Spleen (tissue), 11 donors: ENCODE measurements around the gene ITIH1. TPM values are rescaled to one million over a fixed set of nuclear protein-coding genes. Genes with fewer than 3 reads are reported as not detected.
A peak's percentile ranks its signal among the peaks of the same experiment; 100 is the strongest.

ENCODE experiments used
- DNase-seq: peaks from one replicate; pipeline ENCODE4 v3.0.0-alpha.2; 2020
- H3K27ac ChIP-seq, 8 donors: fragments of 200-600 bp; sonication (generic) in 7 of 8; 1 replicate in 4 of 8; 2 replicates in 4 of 8; pipeline versions ENCODE4 v1.5.0 to v1.8.0; 2016 to 2021; ENCODE audit warnings: inconsistent platforms in 4 of 8, mild to moderate bottlenecking in 4 of 8, moderate library complexity in 1 of 8
- H3K27me3 ChIP-seq, 7 donors: fragments of 200-600 bp; sonication (generic) in 6 of 7; replicated peaks in 1 of 7; 1 replicate in 4 of 7; 2 replicates in 3 of 7; pipeline versions ENCODE4 v1.5.0 to v1.8.0; 2016 to 2021; ENCODE audit warnings: inconsistent platforms in 3 of 7, mild to moderate bottlenecking in 1 of 7
- H3K36me3 ChIP-seq, 6 donors: fragments of 200-600 bp; sonication (generic) in 5 of 6; 1 replicate in 4 of 6; 2 replicates in 2 of 6; pipeline versions ENCODE4 v1.5.0 to v1.8.0; 2016 to 2021; ENCODE audit warnings: inconsistent platforms in 2 of 6
- H3K4me1 ChIP-seq, 6 donors: fragments of 200-600 bp; sonication (generic) in 5 of 6; 1 replicate in 3 of 6; 2 replicates in 3 of 6; pipeline versions ENCODE4 v1.5.0 to v1.8.0; 2016 to 2021; ENCODE audit warnings: inconsistent platforms in 3 of 6
- H3K4me3 ChIP-seq, 8 donors: fragments of 200-600 bp; sonication (generic) in 7 of 8; 1 replicate in 4 of 8; 2 replicates in 4 of 8; pipeline versions ENCODE4 v1.5.0 to v1.8.0; 2016 to 2021; ENCODE audit warnings: inconsistent platforms in 4 of 8, mild to moderate bottlenecking in 4 of 8, moderate library complexity in 2 of 8
- H3K9me3 ChIP-seq, 8 donors: fragments of 200-600 bp; sonication (generic) in 7 of 8; 1 replicate in 4 of 8; 2 replicates in 4 of 8; pipeline versions ENCODE4 v1.5.0 to v1.8.0; 2016 to 2021; ENCODE audit warnings: inconsistent platforms in 4 of 8
- CTCF ChIP-seq, 11 experiments: fragments of 200-600 bp in 7 of 11; fragments of 450-650 bp in 4 of 11; sonication (generic) in 4 of 11; IDR thresholded peaks in 8 of 11; conservative IDR thresholded peaks in 3 of 11; 1 replicate in 7 of 11; 2 replicates in 4 of 11; pipeline versions ENCODE4 v1.4.0 to v1.8.0; 2016 to 2021; ENCODE audit warnings: antibody characterized with exemption in 11 of 11, inconsistent platforms in 4 of 11, mild to moderate bottlenecking in 1 of 11
- POLR2A ChIP-seq, 3 donors: fragments of 450-650 bp; IDR thresholded peaks; one replicate each; pipeline ENCODE4 v1.5.1; 2017; ENCODE audit warnings: antibody characterized with exemption in 3 of 3, mild to moderate bottlenecking in 1 of 3
- POLR2AphosphoS5 ChIP-seq, 3 donors: sonication (generic); formaldehyde crosslinking; IDR thresholded peaks; one replicate each; pipeline ENCODE4 v1.5.1; 2017; ENCODE audit warnings: antibody characterized with exemption in 3 of 3
- WGBS, 5 donors: extraction: QIAGEN DNeasy Blood & Tissue Kit in 3 of 5; methylation state at CpG; one replicate each; pipeline versions ENCODE4 v1.1.5 to v1.1.7; 2013 to 2018; 5-methylcytosine and 5-hydroxymethylcytosine counted together
- intact Hi-C: fragments of 100-400 bp; cut with DNase I; formaldehyde crosslinking; loops from one replicate; pipeline ENCODE4 v1.15.0; 2023; ENCODE audit warnings: low total_unique reads
- polyA plus RNA-seq, 3 donors: library from polyadenylated mRNA; stranded (reverse); fragments of 200-250 nt; gene quantifications; one replicate each; pipeline ENCODE4 v1.2.1, GENCODE V29; 2013
- total RNA-seq, 7 donors: library from RNA; depleted of rRNA in 3 of 7; stranded (reverse); fragments of >200 nt in 3 of 7; fragmentation: NEBNext Ultra II Directional in 4 of 7; extraction: Animal tissue kit (Norgen Biotek cat#: 25700) in 4 of 7; gene quantifications; one replicate each; pipeline versions ENCODE4 v1.1.0 to v1.2.1, GENCODE V29; 2016 to 2021
- donor health status: healthy with polysubstance abuse.
- donor health status: DM: no; HTN: no; CAD: no; lungs with moderate emphysema.
- donor health status: DM: no; HTN: no; CAD: no.
- donor health status: Bipolar disorder and iron deficiency.
- donor health status: healthy.
- donor health status: DM: no; HTN: no; CAD: no.
- donor health status: DM: yes; HTN: yes; CAD: no.

Gene ITIH1
- total and polyA plus RNA-seq, 10 donors: 0.65 to 11.4 (median 2.6) TPM

- TF ChIP-seq POLR2A (IDR thresholded peaks at IDR 0.05) (no peak), CTCF (IDR thresholded peaks at IDR 0.05 in 8 of 11, conservative IDR thresholded peaks at IDR 0.05 in 3 of 11) (no peak), POLR2AphosphoS5 (IDR thresholded peaks at IDR 0.05) (no peak)
- H3K27ac ChIP-seq: no peak overlapping the region
- H3K4me3 ChIP-seq: no peak overlapping the region
- peaks cover 0 to 76% (median 16%) of the 10 kb centered on the region in 6 donors for H3K36me3 ChIP-seq
- intact Hi-C loops: no loop called here
- H3K27me3 ChIP-seq: no peaks in the 10 kb centered on the region
- peaks cover 0 to 6% (median 0%) of the 10 kb centered on the region in 6 donors for H3K4me1 ChIP-seq
- DNase-seq: peak; percentile 64
- H3K9me3 ChIP-seq: no peaks in the 10 kb centered on the region
- 91 to 99% (median 96%) methylated on average over 7 to 14 of the region's 14 CpGs for WGBS, 5 donors
Observed at GRCh38 chr3:52833202-52833601, 55.8 kb downstream of the ITIH1 start.

DNA sequence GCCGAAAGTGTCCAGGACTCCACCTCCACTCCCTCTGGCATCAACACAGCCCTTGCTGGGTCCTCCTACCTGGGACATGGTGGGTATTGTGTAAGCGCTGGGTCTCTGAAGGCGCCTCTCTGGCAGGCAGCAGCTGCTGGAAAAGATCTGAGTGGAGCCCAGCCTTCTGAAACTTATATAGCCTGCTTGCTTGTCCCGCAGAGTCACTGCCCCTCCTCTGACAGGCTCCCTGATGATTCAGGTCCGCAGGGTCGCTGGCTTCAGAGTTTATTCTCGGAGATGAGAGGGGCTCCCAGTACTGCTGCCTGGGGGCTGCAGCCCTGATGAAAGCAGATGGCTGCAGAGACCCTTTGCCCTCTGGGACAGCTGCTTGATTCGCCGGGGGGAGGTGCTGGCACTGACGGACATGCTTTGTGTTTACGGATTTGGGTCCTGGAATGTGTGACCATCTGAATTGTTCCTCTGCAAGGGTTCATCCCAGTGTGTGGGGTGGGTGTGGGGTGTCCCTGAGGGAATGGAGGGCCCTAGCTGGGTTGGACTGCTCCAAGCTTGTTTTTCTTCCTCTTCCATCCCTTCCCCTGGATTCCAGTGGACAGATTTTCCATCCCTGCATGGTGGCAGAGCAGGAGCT is 57.6 kb downstream of the ITIH1 start, which contains the start of gene MUSTN1:
Gene MUSTN1, minus strand, starts transcription at position 149 of the 631 bp plus-strand sequence. Its CDS starts 71 bp downstream, at position 78.
- DNase-seq: no peak
- Histone ChIP-seq H3K27ac (no peak within 1 kb of the TSS), H3K4me1 (peaks cover 0 to 24% (median 9%) of the 10 kb centered on the region in 6 donors), H3K4me3 (no peak within 1 kb of the TSS), H3K36me3 (peaks cover 0 to 80% (median 21%) of the 10 kb centered on the region in 6 donors), H3K27me3 (no peaks in the 10 kb centered on the region), H3K9me3 (no peaks in the 10 kb centered on the region)
- 69 to 83% (median 75%) methylated on average over 8 to 11 of the region's 11 CpGs for WGBS, 5 donors
- TF ChIP-seq CTCF (IDR thresholded peaks at IDR 0.05 in 8 of 11, conservative IDR thresholded peaks at IDR 0.05 in 3 of 11) (no peak), POLR2A (IDR thresholded peaks at IDR 0.05) (no peak), POLR2AphosphoS5 (IDR thresholded peaks at IDR 0.05) (no peak)
- intact Hi-C loops: no loop called here

DNA sequence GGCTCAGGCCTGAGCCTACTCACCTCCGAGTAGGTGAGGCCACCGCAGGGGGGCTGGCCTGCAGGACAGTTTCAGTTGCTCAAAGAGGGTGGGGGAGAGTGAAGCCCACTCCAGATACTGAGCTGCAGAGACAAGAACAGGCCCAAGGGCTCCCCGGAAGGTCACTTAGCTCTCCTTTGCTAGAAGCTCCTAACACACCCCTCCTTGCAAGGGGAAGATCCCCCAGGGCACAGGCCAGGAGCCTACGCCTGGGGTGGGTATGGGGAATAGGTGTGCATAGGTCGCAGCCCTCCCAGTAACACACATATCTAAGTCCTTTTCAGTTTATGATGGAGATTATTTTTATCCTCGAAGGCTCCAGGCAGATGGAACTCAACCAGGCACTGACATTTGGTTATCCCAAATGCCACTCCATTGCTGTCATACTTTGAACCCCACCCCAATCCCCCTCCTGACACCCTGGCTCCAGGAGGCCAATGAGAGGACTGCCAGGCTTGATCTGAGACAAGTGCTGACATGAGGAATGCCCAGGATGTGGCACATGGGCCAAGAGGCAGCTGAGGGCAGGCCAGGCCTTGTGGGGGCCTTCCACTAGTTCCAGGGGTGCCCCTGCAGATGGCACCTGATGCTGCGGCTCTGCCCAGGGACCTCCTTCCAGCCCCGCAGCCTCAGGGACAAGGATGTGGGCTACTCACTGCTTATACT is 58.5 kb downstream of the ITIH1 start:
- intact Hi-C loops: no loop called here
- TF ChIP-seq CTCF (IDR thresholded peaks at IDR 0.05 in 8 of 11, conservative IDR thresholded peaks at IDR 0.05 in 3 of 11) (no peak), POLR2AphosphoS5 (IDR thresholded peaks at IDR 0.05) (no peak), POLR2A (IDR thresholded peaks at IDR 0.05) (no peak)
- peaks cover 0 to 88% (median 28%) of the 10 kb centered on the region in 6 donors for H3K36me3 ChIP-seq
- WGBS, 5 donors: 88 to 97% (median 90%) methylated on average over 7 to 8 of the region's 8 CpGs
- H3K4me3 ChIP-seq: no peak overlapping the region
- no peak for DNase-seq
- H3K4me1 ChIP-seq: peaks cover 0 to 25% (median 9%) of the 10 kb centered on the region in 6 donors
- H3K27ac ChIP-seq: no peak overlapping the region
- no peaks in the 10 kb centered on the region for H3K9me3 ChIP-seq
- H3K27me3 ChIP-seq: no peaks in the 10 kb centered on the region

DNA sequence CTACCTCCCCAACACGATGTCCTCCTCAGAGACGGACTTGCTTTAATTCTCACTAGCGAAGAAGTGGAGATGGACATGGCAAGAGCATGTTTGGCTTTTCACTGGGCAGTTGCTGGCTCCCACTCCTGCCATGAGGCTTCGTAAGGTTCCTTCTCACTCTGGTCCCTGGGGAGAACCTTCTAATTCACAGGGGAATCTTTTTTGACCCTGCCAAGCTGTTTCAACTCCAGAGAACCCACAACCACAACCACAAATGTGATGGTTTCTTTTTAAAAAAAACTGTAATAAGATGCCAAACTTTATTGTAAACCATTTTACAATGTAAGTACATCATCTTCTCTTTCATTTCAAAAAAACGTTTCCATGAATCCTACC is 59.1 kb downstream of the ITIH1 start:
- no peak for DNase-seq
- Histone ChIP-seq H3K9me3 (no peaks in the 10 kb centered on the region), H3K4me3 (no peak overlapping the region), H3K27ac (no peak overlapping the region), H3K27me3 (no peaks in the 10 kb centered on the region), H3K36me3 (peaks cover 0 to 94% (median 33%) of the 10 kb centered on the region in 6 donors), H3K4me1 (peaks cover 0 to 25% (median 9%) of the 10 kb centered on the region in 6 donors)
- TF ChIP-seq POLR2AphosphoS5 (IDR thresholded peaks at IDR 0.05): no peak
- TF ChIP-seq POLR2A (IDR thresholded peaks at IDR 0.05): no peak
- no peak for TF ChIP-seq CTCF (IDR thresholded peaks at IDR 0.05 in 8 of 11, conservative IDR thresholded peaks at IDR 0.05 in 3 of 11)
- 86 to 92% (median 88%) methylated on average over 3 to 5 of the region's 5 CpGs for WGBS, 5 donors
- intact Hi-C loops: no loop called here
